Astrocyte (in vitro differentiated cells and primary cell): Measurements from ENCODE around the gene SAMD4A.

Experiments
- EZH2 ChIP-seq: IDR thresholded peaks from 2 replicates; pipeline ENCODE4 v1.6.1; 2012; ENCODE audit warnings: mild to moderate bottlenecking, low read length, inconsistent platforms; ENCODE audit not compliant: insufficient read depth
- TF ChIP-seq, protein P1 (sequence below): IDR thresholded peaks from 2 replicates; pipeline ENCODE4 v1.5.1; 2011; ENCODE audit warnings: low read depth, mild to moderate bottlenecking, inconsistent platforms, low read length, moderate library complexity; ENCODE audit not compliant: insufficient read depth

DNA sequence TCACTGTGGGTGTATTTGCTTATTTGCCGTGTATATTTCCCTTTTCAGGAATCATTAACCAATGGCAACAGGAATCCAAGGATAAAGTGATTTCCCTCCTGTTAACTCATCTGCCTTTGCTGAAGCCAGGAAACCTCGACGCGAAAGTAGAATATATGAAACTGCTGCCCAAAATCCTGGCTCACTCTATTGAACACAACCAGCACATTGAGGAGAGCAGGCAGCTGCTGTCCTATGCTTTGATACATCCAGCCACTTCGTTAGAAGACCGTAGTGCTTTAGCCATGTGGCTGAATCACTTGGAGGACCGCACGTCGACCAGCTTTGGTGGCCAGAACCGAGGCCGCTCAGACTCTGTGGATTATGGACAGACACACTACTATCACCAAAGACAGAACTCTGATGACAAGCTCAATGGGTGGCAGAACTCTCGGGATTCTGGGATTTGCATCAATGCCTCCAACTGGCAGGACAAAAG is 135.1 kb downstream of the SAMD4A start:
- TF ChIP-seq, protein P1, sequence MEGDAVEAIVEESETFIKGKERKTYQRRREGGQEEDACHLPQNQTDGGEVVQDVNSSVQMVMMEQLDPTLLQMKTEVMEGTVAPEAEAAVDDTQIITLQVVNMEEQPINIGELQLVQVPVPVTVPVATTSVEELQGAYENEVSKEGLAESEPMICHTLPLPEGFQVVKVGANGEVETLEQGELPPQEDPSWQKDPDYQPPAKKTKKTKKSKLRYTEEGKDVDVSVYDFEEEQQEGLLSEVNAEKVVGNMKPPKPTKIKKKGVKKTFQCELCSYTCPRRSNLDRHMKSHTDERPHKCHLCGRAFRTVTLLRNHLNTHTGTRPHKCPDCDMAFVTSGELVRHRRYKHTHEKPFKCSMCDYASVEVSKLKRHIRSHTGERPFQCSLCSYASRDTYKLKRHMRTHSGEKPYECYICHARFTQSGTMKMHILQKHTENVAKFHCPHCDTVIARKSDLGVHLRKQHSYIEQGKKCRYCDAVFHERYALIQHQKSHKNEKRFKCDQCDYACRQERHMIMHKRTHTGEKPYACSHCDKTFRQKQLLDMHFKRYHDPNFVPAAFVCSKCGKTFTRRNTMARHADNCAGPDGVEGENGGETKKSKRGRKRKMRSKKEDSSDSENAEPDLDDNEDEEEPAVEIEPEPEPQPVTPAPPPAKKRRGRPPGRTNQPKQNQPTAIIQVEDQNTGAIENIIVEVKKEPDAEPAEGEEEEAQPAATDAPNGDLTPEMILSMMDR = no peak
- TF ChIP-seq EZH2 = no peak
